RWPE1 (cell line): ENCODE results near the gene FEZF1.

Experiments used
- CTCF ChIA-PET: fragments of 350-600 bp; sonication (Branson Sonifier 250); formaldehyde crosslinking; extraction: SDS; loops from one replicate; lab custom pipeline; 2021; lab: Yijun Ruan, JAX
- POLR2A ChIA-PET: fragments of 400-600 bp; formaldehyde crosslinking; extraction: SDS; loops from one replicate; lab custom pipeline; 2020; ENCODE audit warnings: antibody characterized with exemption; ENCODE audit not compliant: low non-redundant PET; lab: Yijun Ruan, JAX
- DNase-seq: peaks from one replicate; pipeline ENCODE4 v3.0.0; 2012; ENCODE audit warnings: low spot score
- H3K27ac ChIP-seq: fragments of 450-650 bp; 2 replicates; pipeline ENCODE4 v1.5.1; 2017
- CTCF ChIP-seq: fragments of 450-650 bp; conservative IDR thresholded peaks from 2 replicates; pipeline ENCODE4 v1.5.1; 2017; ENCODE audit warnings: low read depth, mild to moderate bottlenecking

FEZF1 gene

GRCh38 chr7:122304319-122304975, at the start of gene FEZF1:
Gene FEZF1, minus strand, starts transcription at chr7:122304750. Its CDS starts 313 bp downstream, at chr7:122304437.
- no peak for TF ChIP-seq CTCF
- no peak for DNase-seq
- no peak within 1 kb of the TSS for H3K27ac ChIP-seq
- POLR2A ChIA-PET = no interaction called here
- CTCF ChIA-PET = no interaction called here

DNA sequence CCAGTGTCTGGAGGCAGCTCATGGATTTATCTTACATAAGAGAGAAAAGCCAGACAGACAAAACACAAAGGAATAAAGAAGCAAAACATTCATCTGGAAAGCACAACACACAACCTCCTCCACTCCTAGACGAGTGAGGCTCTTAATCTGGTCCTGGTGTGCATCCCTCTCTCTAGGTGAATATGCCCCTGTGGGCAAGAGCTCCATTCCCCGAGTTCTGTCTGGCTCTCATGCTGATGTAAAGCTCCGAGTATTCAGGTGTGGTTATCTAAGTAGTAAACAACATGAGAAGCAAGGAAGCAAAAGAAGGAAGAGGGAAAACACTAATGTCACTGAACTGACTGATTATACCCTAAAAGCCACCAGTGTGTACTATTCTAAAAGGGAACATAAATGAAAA, 47.9 kb upstream of the FEZF1 start:
- H3K27ac ChIP-seq = no peak overlapping the region
- ChIA-PET CTCF (no interaction called here), POLR2A (no interaction called here)
- TF ChIP-seq CTCF = no peak
- DNase-seq = no peak

DNA sequence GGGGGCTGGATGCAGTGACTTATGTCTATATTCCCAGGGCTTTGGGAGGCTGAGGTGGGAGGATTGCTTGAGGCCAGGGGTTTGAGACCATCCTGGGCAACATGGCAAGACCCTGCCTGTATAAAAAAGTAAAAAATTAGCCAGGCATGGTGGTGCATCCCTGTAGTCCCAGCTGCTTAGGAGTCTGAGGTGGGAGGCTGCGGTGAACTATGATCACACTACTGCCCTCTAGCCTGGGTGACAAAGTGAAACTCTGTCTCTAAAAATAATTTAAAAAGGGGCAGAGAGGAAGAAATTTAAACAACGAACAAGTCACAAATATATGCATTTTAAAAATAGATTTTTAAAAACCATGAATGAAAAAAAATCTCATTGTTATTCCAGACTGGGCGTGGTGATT, 46.2 kb upstream of the FEZF1 start:
- CTCF ChIA-PET = no interaction called here
- no peak for TF ChIP-seq CTCF

DNA sequence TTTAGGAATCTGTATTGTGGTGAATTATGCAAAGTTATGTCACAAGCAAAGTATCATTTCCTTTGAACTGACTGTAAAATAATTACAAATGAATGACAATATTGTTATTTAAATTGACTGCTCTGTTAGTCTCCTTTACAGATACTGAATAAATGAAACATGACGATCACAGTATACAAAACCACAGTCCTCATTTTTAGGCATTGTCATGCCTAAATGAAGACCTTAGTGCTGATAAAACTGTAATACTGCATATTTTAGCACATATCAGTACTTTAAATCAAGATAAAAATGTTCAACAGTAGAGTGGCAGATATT, 39.7 kb upstream of the FEZF1 start:
- no peak for TF ChIP-seq CTCF
- no peak overlapping the region for H3K27ac ChIP-seq
- POLR2A ChIA-PET = no interaction called here
- DNase-seq = no peak
- CTCF ChIA-PET = no interaction called here

More for the DNA sequence above, 46.2 kb upstream of the FEZF1 start:
- POLR2A ChIA-PET = no interaction called here
- H3K27ac ChIP-seq = no peak overlapping the region
- no peak for DNase-seq

DNA sequence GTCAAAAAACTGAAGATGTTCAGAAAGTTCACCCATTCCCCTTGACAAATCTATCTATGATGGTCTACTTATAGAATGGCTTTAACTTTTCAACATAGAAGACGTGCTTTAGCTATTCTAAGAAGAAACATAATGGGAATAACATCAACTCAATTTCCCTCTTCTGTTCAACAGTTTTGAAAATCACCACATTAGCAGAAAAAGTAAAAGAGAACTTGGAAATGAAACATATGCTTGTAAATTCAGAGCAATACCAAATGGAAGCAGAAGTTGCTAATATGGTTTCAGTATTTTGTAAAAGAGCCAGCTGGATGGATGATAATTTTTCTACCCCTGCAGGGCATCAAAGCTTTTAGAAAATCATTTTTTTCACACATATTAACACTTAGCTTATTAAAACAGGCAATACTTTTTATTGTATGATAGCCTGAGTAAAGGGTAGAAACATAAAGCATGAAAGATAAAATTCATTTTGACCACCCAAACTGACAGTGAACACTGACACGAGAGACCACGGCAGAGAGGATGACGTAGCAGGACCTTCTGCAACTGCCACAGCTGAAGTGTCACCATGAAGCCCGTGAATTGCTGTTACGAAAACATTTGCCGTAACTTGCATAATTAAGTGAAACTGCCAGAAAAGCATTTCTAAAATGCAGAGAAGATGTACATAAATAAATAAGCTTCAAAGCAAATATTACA, 39.2 kb upstream of the FEZF1 start:
- no peak for DNase-seq
- CTCF ChIA-PET = no interaction called here
- H3K27ac ChIP-seq = no peak overlapping the region
- TF ChIP-seq CTCF = no peak
- POLR2A ChIA-PET = no interaction called here

- CTCF ChIA-PET = no interaction called here
- no peak for TF ChIP-seq CTCF
- no peak for DNase-seq
- POLR2A ChIA-PET = no interaction called here
- no peak overlapping the region for H3K27ac ChIP-seq
Observed at GRCh38 chr7:122340427-122340826, 35.9 kb upstream of the FEZF1 start.
